NOMO-1 (cell line): Measurements from ENCODE around the gene VKORC1L1.
"Not testable (repeated sequence)": the region's sequence is repeated elsewhere in the genome, so short reads cannot be mapped to it uniquely, and the experiment has no call there.

ENCODE experiments used
- DNase-seq, 2 experiments: peaks; one replicate each; lab custom pipeline; 2025; ENCODE audit not compliant: unreplicated experiment in 2 of 2; lab: John Stamatoyannopoulos, UW

The VKORC1L1 gene

GRCh38 chr7:65872776-65873581 lies at the start of gene VKORC1L1:
Gene VKORC1L1, plus strand, starts transcription at chr7:65873074. Its CDS starts 298 bp downstream, at chr7:65873372.
- peak; percentile 79 to 95 for DNase-seq

DNA sequence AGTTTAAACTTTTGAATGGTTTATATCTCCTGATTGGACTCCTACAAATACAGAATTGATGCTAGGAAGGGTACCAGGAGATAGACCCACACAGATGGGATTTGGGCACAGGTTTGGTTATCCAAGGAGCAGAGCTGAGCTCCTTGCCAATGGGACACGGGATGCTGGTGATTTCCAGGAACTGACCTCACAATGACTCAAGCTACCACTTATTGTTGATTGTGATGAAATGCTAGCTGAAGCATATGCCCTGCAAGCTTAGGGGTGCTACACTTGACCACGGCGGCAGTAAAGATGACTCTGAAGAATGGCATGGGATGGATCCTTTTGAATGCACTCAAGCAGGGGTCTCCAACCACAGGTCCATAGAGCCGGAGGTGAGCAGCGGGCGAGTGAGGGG lies 45.5 kb upstream of the VKORC1L1 start:
- no peak for DNase-seq

- DNase-seq = no peak
Measured at GRCh38 chr7:65832281-65832680, 40.6 kb upstream of the VKORC1L1 start.

- not testable (repeated sequence) for DNase-seq
Measured at GRCh38 chr7:65836684-65837083, 36.2 kb upstream of the VKORC1L1 start.

GRCh38 chr7:65837541-65837956 lies 35.3 kb upstream of the VKORC1L1 start:
- not testable (repeated sequence) for DNase-seq

- DNase-seq = no peak
Measured at GRCh38 chr7:65839846-65840245, 33.0 kb upstream of the VKORC1L1 start.

DNA sequence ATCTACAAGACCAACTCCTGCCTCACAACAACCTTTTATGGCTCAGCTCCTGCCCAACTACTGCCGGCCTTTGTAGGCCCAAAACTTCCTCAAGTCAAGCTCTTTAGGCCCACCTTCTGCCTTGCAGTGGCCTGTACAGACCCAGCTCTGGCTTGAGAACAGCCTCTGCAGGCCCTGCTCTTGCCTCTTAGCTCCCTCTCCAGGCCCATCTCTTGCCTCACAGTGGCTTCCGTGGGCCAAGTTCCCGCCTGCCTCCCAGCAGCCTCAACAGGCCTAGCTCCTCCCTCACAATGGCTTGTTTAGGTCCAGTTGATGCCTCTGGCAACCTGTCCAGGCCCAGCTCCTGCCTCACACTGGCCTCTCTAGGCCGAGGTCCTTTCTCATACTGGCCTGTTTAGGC lies 32.4 kb upstream of the VKORC1L1 start:
- no peak for DNase-seq

DNA sequence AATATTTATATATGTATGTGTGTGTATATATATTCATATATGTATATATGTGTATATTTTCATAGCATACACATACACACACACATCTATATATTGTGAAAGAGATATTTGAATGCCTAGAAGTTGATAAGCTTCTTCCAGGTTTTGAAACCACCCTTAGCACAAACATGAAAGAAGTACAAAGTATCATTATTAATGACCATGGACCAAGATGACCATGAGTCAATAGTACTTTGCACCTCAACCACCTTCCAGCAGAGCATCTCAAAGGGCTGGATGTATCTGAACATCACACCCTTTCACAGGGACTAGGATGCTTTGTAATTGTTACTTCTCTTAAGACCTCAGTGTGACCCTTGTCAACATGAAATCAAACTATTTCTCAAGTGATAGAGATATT lies 29.3 kb upstream of the VKORC1L1 start:
- DNase-seq = not testable (repeated sequence)

- DNase-seq = no peak
Measured at GRCh38 chr7:65846008-65846570, 26.8 kb upstream of the VKORC1L1 start.

- DNase-seq = not testable (repeated sequence)
Measured at GRCh38 chr7:65853426-65853825, 19.4 kb upstream of the VKORC1L1 start.

GRCh38 chr7:65853892-65854291 lies 19.0 kb upstream of the VKORC1L1 start:
- not testable (repeated sequence) for DNase-seq

- DNase-seq = not testable (repeated sequence)
Measured at GRCh38 chr7:65857321-65857894, 15.5 kb upstream of the VKORC1L1 start.

DNA sequence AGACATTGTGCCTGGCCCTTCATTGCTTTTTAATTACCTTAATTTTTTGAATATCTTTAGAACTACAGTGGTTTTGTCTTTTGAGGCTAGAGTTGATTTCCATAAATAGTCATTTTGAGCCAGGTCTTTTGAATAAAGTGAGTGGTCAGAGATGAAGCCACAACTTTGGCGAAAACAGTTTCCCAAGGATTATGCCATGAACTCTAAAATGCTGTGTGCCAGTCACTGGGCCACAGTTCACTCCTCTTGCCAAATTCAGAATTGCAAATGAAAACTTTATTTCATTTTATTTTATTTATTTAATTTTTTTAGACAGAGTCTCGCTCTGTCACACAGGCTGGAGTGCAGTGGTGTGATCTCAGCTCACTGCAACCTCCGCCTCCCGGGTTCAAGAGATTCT lies 14.2 kb upstream of the VKORC1L1 start:
- not testable (repeated sequence) for DNase-seq

DNA sequence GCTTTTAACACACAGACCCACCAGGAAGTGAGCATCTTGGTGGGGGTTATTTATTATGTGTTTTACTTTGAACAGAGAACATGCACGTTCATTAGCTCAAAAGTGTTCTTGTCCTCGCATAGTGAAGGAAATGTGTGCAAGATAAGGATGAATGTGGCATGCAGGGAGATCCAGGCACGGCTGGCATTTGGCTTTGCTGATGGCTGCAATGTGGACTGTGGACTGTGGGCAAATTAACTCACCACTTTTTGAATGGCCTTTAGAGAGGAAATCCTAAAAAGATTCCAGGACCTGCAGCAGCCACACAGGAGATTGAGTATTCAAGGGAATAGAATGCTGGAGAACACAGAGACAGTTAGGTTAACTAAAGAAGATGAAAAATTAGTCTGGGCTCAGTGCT lies 6.6 kb upstream of the VKORC1L1 start:
- DNase-seq = not testable (repeated sequence)

- DNase-seq = not testable (repeated sequence)
Measured at GRCh38 chr7:65867681-65868080, 5.2 kb upstream of the VKORC1L1 start.

GRCh38 chr7:65869312-65869711 lies 3.6 kb upstream of the VKORC1L1 start:
- DNase-seq = not testable (repeated sequence)

DNA sequence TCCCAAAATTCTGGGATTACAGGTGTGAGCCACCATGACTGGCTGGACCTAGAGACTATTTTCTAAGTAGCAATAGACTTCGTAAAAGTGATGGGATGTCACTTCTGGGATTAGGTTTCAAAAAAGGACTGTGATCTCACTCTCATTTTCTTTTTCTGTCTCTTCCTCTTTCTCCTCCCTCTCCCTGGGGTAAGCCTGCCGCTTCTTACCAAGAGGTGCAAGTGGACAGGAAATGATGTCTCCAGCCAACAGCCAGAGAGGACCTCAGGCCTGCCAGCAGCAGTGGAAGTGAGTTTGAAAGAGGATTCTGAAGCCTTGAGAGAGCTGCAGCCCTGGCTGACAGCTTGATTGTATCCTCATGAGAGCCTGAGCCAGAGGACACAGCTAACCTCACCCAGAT lies 1.4 kb upstream of the VKORC1L1 start:
- DNase-seq = peak; percentile 20 to 72

DNA sequence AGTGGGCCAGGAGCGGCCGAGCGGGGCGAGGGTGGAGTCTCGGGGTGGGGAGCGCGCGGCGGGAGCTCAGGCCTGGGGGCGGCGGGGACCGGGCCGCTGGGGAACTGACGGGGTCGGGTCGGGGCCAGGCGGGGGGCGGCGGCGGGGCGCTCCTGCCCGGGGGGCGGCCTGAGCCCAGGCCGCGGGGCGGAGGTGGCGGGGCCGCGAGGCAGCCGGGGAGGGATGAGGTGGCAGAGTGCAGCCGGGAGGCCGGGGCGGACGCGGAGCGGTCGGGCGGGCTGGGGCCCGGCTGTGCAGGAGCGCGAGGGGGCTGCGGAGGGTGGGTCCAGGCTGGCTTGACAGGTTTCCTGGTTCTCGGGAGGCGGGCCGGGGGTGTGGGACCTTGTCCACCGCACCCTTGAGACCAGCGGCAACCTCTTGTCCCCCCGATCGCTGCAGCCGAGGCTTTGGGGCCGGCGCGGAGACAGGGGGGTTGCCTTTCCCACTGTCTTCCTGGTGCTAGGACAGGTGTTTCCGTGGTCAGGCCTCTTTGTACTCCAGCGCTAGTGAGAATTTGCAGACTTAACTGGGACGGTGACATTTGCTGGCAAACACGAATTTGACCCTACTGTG lies 814 bp downstream of the VKORC1L1 start:
- DNase-seq = not testable (repeated sequence)

- not testable (repeated sequence) for DNase-seq
Measured at GRCh38 chr7:65875715-65876114, 2.8 kb downstream of the VKORC1L1 start.

DNA sequence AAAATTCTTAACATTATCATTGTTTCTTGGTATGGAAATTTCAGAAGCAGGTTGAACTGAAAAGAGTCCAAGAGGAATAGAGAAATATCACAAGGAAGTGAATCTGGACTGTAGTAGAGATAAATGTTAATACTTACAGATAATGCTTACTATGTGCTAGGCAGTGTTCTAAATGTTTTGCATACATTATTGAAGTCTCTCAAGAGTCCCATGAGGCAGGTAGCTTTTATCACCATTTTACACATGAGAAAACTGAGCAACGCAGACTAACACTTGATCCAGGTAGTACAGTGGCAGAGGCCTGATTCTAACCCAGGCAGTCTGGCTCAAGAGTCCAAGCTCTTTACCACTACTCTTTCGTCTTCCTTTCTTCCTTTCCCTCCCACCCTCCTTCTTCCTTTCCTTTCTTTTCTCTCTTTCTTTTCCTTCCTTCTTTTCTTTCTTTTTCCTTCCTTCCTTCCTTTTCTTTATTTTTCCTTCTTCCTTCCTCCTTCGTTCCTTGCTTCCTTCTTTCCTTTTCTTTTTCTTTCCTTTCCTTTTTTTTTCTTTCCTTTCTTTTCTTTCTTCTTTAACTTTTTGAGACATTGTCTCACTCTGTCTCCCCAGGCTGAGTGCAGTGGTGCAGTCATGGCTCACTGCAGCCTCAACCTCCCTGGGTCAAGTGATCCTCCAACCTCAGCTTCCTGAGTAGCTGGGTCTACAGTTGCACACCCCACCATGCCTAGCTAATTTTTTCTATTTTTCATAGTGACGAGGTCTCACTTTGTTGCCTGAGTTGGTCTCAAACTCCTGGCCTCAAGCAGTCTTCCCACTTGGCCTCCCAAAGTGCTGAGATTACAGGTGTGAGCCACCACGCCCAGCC lies 6.6 kb downstream of the VKORC1L1 start:
- not testable (repeated sequence) for DNase-seq
